Heart left ventricle (tissue), 16 donors: ENCODE data around the gene KCP. TPM values are rescaled to one million over a fixed set of nuclear protein-coding genes. Genes with fewer than 3 reads are reported as not detected.

ENCODE experiments used
- ATAC-seq, 4 donors: fragments of 200-7000 bp; cut with Tn5 transposase; one replicate each; pipeline ENCODE4 v1.9.1; 2020 to 2022; ENCODE audit warnings: moderate library complexity in 4 of 4, mild to moderate bottlenecking in 3 of 4, moderate number of reproducible peaks in 1 of 4
- DNase-seq, 5 donors: peaks; one replicate each; pipeline ENCODE4 v3.0.0-alpha.2; 2020
- H3K27ac ChIP-seq, 12 donors: fragments of 200-600 bp; sonication (generic) in 4 of 12; one replicate each; pipeline versions ENCODE4 v1.5.0 to v1.8.0; 2016 to 2022; ENCODE audit warnings: mild to moderate bottlenecking in 2 of 12
- H3K27me3 ChIP-seq, 9 donors: fragments of 200-600 bp; sonication (generic) in 2 of 9; one replicate each; pipeline versions ENCODE4 v1.5.1 to v1.8.0; 2016 to 2022; ENCODE audit warnings: mild to moderate bottlenecking in 3 of 9
- H3K36me3 ChIP-seq, 9 donors: fragments of 200-600 bp; sonication (generic) in 2 of 9; one replicate each; pipeline versions ENCODE4 v1.5.0 to v1.8.0; 2018 to 2022; ENCODE audit warnings: mild to moderate bottlenecking in 2 of 9
- H3K4me1 ChIP-seq, 12 donors: fragments of 200-600 bp; sonication (generic) in 4 of 12; one replicate each; pipeline versions ENCODE4 v1.5.0 to v1.8.0; 2016 to 2022; ENCODE audit warnings: mild to moderate bottlenecking in 3 of 12
- H3K4me3 ChIP-seq, 12 donors: fragments of 200-600 bp; sonication (generic) in 4 of 12; one replicate each; pipeline versions ENCODE4 v1.5.0 to v1.8.0; 2017 to 2022; ENCODE audit warnings: mild to moderate bottlenecking in 9 of 12, moderate library complexity in 4 of 12
- H3K9me3 ChIP-seq, 12 donors: fragments of 200-600 bp; sonication (generic) in 4 of 12; one replicate each; pipeline versions ENCODE4 v1.5.0 to v1.8.0; 2016 to 2022; ENCODE audit warnings: mild to moderate bottlenecking in 1 of 12
- POLR2A ChIP-seq, 2 donors: fragments of 450-650 bp; IDR thresholded peaks; one replicate each; pipeline ENCODE4 v1.6.1; 2017; ENCODE audit warnings: antibody characterized with exemption in 2 of 2, mild to moderate bottlenecking in 2 of 2, moderate library complexity in 2 of 2
- WGBS, 4 donors: extraction: QIAGEN DNeasy Blood & Tissue Kit in 2 of 4; methylation state at CpG; one replicate each; pipeline versions ENCODE4 v1.1.5 to v1.1.7; 2013 to 2018; 5-methylcytosine and 5-hydroxymethylcytosine counted together
- intact Hi-C, 10 donors: fragments of 100-400 bp; cut with DNase I; formaldehyde crosslinking; loops; one replicate each; pipeline versions ENCODE4 v1.11.1 to v1.14.2; 2022
- polyA plus RNA-seq, 2 donors: library from polyadenylated mRNA; stranded (reverse); fragments of 200-250 nt; gene quantifications; one replicate each; pipeline ENCODE4 v1.2.3, GENCODE V29; 2013
- total RNA-seq, 9 donors: library from RNA; depleted of rRNA in 2 of 9; stranded (reverse); fragments of >200 nt in 2 of 9; fragmentation: NEBNext Ultra II Directional in 3 of 9; extraction: Animal tissue kit (Norgen Biotek cat#: 25700) in 3 of 9; gene quantifications; one replicate each; pipeline versions ENCODE4 v1.1.0 to v1.2.4, GENCODE V29; 2016 to 2023
- TF ChIP-seq, protein P1 (sequence below), 12 donors: fragments of 200-600 bp; sonication (generic) in 4 of 12; IDR thresholded peaks; one replicate each; pipeline versions ENCODE4 v1.5.0 to v1.8.0; 2018 to 2022; ENCODE audit warnings: antibody characterized with exemption in 12 of 12, mild to moderate bottlenecking in 5 of 12
- donor health status: ischemic (EF 13 %, LVEDD 7.1; RV severe dilation, severe dysfunction).
- donor health status: healthy with polysubstance abuse.
- donor health status: DM: no; HTN: yes; CAD: no.
- donor health status: DM: no; HTN: no; CAD: no.
- donor health status: ischemic (EF 25% LVEDD 6.9; RV normal size, moderate dysfunction).
- donor health status: ischemic (EF 25% LVEDD 5.7; RV mildly dilated, moderate dysfunction).
- donor health status: healthy.
- donor health status: DM: yes; HTN: yes; CAD: no.
- donor health status: ischemic (EF 35%, LVEDD 5.7; RV mildly dilated, moderate dysfunction).
- donor health status: nonischemic (EF 11% LVEDD 7.7; RV severe dilation, severe dysfunction).
- donor health status: DM: yes; HTN: yes; CAD: no.
- donor health status: PGD.
- donor health status: ischemic (EF 29% LVEDD 5.4; RV normal size, mild dysfunction).
- donor health status: nonischemic (EF 23%, LVEDD 6.1; RV moderate dilation, normal function).

The KCP gene
- total and polyA plus RNA-seq, 11 donors: 0.14 to 1.3 (median 0.29) TPM; not detected in 1

GRCh38 chr7:128853799-128854198, 56.7 kb downstream of the KCP start:
- Histone ChIP-seq H3K27me3 (no peaks in the 10 kb centered on the region), H3K36me3 (peaks cover 7 to 94% (median 84%) of the 10 kb centered on the region in 9 donors), H3K27ac (no peak overlapping the region), H3K4me1 (peaks cover under 1 to 17% (median 4%) of the 10 kb centered on the region in 12 donors), H3K9me3 (no peaks in the 10 kb centered on the region), H3K4me3 (no peak overlapping the region)
- 86 to 90% (median 89%) methylated on average over 15 to 23 of the region's 23 CpGs for WGBS, 4 donors
- DNase-seq (no peak), ATAC-seq (no peak)
- intact Hi-C loops: no loop called here
- TF ChIP-seq, protein P1, sequence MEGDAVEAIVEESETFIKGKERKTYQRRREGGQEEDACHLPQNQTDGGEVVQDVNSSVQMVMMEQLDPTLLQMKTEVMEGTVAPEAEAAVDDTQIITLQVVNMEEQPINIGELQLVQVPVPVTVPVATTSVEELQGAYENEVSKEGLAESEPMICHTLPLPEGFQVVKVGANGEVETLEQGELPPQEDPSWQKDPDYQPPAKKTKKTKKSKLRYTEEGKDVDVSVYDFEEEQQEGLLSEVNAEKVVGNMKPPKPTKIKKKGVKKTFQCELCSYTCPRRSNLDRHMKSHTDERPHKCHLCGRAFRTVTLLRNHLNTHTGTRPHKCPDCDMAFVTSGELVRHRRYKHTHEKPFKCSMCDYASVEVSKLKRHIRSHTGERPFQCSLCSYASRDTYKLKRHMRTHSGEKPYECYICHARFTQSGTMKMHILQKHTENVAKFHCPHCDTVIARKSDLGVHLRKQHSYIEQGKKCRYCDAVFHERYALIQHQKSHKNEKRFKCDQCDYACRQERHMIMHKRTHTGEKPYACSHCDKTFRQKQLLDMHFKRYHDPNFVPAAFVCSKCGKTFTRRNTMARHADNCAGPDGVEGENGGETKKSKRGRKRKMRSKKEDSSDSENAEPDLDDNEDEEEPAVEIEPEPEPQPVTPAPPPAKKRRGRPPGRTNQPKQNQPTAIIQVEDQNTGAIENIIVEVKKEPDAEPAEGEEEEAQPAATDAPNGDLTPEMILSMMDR (IDR thresholded peaks at IDR 0.05): no peak
- TF ChIP-seq POLR2A (IDR thresholded peaks at IDR 0.05): no peak

GRCh38 chr7:128852537-128853254, 57.8 kb downstream of the KCP start:
- H3K27ac ChIP-seq: peak overlapping the region in 1 of 12 donors; percentile 24
- no peaks in the 10 kb centered on the region for H3K9me3 ChIP-seq
- H3K36me3 ChIP-seq: peaks cover 7 to 98% (median 94%) of the 10 kb centered on the region in 9 donors
- intact Hi-C loops: no loop called here
- no peak for DNase-seq
- ATAC-seq: no peak
- peaks cover 0 to 12% (median 0%) of the 10 kb centered on the region in 12 donors for H3K4me1 ChIP-seq
- 87 to 92% (median 90%) methylated on average over 22 to 28 of the region's 28 CpGs for WGBS, 4 donors
- H3K27me3 ChIP-seq: no peaks in the 10 kb centered on the region
- no peak overlapping the region for H3K4me3 ChIP-seq
- no peak for TF ChIP-seq POLR2A (IDR thresholded peaks at IDR 0.05)
- TF ChIP-seq, protein P1 (IDR thresholded peaks at IDR 0.05): no peak

GRCh38 chr7:128849804-128850490, 60.6 kb downstream of the KCP start:
- peaks cover 4 to 100% (median 97%) of the 10 kb centered on the region in 9 donors for H3K36me3 ChIP-seq
- H3K9me3 ChIP-seq: no peaks in the 10 kb centered on the region
- DNase-seq (no peak), ATAC-seq (no peak)
- H3K27me3 ChIP-seq: no peaks in the 10 kb centered on the region
- intact Hi-C loops: no loop called here
- H3K4me3 ChIP-seq: no peak overlapping the region
- TF ChIP-seq POLR2A (IDR thresholded peaks at IDR 0.05): no peak
- TF ChIP-seq, protein P1 (IDR thresholded peaks at IDR 0.05): no peak
- peaks cover 0 to 3% (median 0%) of the 10 kb centered on the region in 12 donors for H3K4me1 ChIP-seq
- 93 to 95% (median 94%) methylated on average over 15 to 18 of the region's 18 CpGs for WGBS, 4 donors
- no peak overlapping the region for H3K27ac ChIP-seq

GRCh38 chr7:128849156-128849515, 61.4 kb downstream of the KCP start:
- peaks cover 0 to 4% (median 0%) of the 10 kb centered on the region in 12 donors for H3K4me1 ChIP-seq
- intact Hi-C loops: no loop called here
- no peaks in the 10 kb centered on the region for H3K27me3 ChIP-seq
- peaks cover 4 to 100% (median 97%) of the 10 kb centered on the region in 9 donors for H3K36me3 ChIP-seq
- ATAC-seq: no peak
- H3K4me3 ChIP-seq: no peak overlapping the region
- no peaks in the 10 kb centered on the region for H3K9me3 ChIP-seq
- H3K27ac ChIP-seq: peak overlapping the region in 1 of 12 donors; percentile 31
- no peak for DNase-seq
- WGBS, 4 donors: 81 to 96% (median 93%) methylated on average over 13 to 16 of the region's 16 CpGs
- TF ChIP-seq POLR2A (IDR thresholded peaks at IDR 0.05): no peak
- TF ChIP-seq, protein P1 (IDR thresholded peaks at IDR 0.05): no peak
